Stimulated activated memory B cell treated with anti-CD40 and anti-IgM and Interleukin-4, amounts not matched to agents 10 μg/mL and 1 μg/mL and 100 μg/mL, for 72 hours (primary cell): ENCODE data around the gene UNG.

ENCODE experiments used
- ATAC-seq: fragments of 150-1000 bp; cut with Tn5 transposase; 2 replicates; pipeline ENCODE4 v1.10.0; 2021
- H3K27ac Mint-ChIP-seq: one replicate; pipeline ENCODE4 v1.8.0; 2022; ENCODE audit warnings: mild to moderate bottlenecking, mixed read lengths
- H3K27me3 Mint-ChIP-seq: one replicate; pipeline ENCODE4 v1.8.0; 2022; ENCODE audit warnings: mixed read lengths
- H3K36me3 Mint-ChIP-seq: one replicate; pipeline ENCODE4 v1.8.0; 2022; ENCODE audit warnings: mixed read lengths
- H3K4me1 Mint-ChIP-seq: one replicate; pipeline ENCODE4 v1.8.0; 2022; ENCODE audit warnings: mixed read lengths
- H3K4me3 Mint-ChIP-seq: one replicate; pipeline ENCODE4 v1.8.0; 2022; ENCODE audit warnings: mild to moderate bottlenecking, moderate library complexity, mixed read lengths
- H3K9me3 Mint-ChIP-seq: one replicate; pipeline ENCODE4 v1.8.0; 2022; ENCODE audit warnings: mixed read lengths

Gene UNG

DNA sequence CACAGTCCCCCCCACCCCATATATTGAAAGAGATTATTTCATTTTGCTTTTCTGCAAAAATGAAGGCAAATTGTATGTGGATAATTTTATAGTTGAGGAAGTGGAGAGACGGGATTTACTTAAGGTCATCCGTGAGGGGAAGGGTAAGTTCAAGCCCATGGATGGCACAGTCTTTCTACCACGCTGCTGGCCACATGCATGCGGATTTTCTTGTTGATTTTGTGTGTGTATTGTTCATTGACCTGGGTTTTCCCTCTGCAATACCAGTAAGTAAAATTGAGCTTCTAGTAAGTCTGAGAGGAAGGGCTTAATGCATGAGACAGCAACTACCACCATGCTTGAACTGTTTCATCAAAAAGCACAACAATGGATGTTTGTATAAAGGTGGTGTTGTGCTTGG lies 54.1 kb downstream of the UNG start:
- Mint-ChIP-seq H3K27me3 (no peaks in the 10 kb centered on the region), H3K9me3 (no peaks in the 10 kb centered on the region), H3K4me1 (peaks cover 16% of the 10 kb centered on the region), H3K27ac (no peak overlapping the region), H3K36me3 (no peaks in the 10 kb centered on the region), H3K4me3 (no peak overlapping the region)
- ATAC-seq = no peak

DNA sequence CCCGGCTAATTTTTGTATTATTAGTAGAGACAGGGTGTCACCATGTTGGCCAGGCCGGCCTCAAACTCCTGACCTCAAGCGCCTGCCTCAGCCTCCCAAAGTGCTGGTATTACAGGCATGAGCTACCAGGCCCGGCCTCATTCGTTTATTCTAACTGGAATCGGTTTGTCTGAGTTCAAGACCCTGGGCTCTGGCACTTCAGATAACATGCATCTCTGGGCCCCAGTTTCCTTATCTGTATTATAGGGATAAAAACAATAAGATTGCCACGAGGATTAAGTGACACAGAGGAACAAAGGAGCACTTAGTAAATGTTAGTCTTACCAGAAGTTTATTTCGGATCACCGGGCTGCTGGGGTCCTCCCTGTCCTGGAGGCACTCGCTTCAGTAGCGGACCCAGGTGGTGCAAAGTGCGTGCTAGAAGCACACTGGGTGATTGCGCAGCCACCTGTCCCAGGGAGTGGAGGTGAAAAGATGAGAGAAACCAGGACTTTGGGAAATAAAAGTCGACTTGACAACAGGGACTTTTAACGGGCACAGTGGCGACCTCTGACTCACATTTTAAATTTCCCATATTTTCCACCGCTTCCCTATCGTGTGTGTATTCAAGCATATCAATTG lies 56.5 kb downstream of the UNG start:
- Mint-ChIP-seq H3K4me1 (peaks cover 16% of the 10 kb centered on the region), H3K9me3 (no peaks in the 10 kb centered on the region), H3K4me3 (peak overlapping the region; percentile 83), H3K36me3 (no peaks in the 10 kb centered on the region), H3K27me3 (no peaks in the 10 kb centered on the region), H3K27ac (no peak overlapping the region)
- ATAC-seq = no peak

DNA sequence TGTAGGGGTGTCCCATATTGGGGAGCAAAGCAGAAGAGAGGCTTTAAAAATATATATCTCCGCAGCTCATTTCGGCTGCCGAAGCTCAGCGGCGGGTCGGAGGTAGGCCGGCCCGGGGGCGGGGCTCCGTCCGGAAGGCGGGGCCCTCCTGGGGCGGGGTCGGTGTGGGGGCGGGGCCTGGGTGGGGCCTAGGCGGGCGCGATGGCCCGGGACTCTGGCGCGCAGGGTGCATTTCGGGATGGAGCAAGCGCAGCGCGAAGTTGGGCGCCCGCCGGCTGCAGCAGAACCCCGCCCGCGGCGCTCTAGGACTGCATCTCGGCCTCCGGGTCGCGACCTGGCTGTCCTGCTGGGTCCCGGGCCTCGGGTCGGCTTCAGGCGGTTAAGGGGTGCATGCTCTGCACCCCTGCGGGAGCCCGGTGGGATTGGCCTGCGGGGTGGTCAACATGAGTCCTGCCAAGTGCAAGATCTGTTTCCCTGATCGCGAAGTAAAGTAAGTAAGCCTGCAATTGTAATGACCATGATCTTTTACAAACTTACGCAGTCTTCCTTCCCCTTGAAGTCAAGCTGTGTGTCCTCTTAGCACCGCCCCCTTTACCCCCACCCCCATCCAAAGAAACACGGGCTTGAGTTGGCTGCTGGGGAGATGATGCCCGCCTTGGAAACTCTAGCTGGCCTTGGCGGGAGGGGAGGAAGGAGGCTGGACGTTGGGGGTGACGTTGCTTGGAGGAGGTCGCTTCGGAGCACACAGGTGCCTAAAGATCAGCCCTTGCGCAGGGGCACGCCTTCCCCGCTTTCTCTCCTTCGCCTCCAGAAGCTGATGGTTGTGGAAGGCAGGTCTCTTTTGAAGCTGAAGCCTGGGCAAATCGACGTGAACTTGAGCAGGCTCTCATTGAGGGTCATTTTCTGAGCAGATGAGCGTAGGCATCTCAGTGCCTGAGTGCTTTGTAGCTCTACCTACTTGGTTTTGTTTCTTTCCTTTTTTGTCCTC lies 57.3 kb downstream of the UNG start:
- Mint-ChIP-seq H3K4me1 (peaks cover 16% of the 10 kb centered on the region), H3K4me3 (peak overlapping the region; percentile 83), H3K36me3 (no peaks in the 10 kb centered on the region), H3K9me3 (no peaks in the 10 kb centered on the region), H3K27ac (peak overlapping the region; percentile 61), H3K27me3 (no peaks in the 10 kb centered on the region)
- peak; percentile 96 for ATAC-seq

DNA sequence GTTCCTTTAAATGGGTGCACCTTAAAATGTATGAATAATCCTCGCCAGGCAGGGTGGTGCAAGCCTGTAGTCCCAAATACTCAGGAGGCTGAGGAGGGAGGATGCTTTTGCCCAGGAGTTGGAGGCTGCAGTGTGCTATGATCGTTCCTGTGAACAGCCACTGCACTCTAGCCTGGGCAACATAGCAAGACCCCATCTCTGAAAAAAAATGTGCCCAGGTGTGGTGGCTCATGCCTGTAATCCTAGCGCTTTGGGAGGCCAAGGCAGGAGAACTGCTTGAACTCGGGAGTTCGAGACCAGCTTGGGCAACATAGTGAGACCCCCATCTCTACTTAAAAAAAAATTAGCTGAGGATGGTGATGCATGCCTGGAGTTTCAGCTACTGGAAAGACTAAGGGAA lies 58.6 kb downstream of the UNG start:
- Mint-ChIP-seq H3K4me1 (peaks cover 16% of the 10 kb centered on the region), H3K36me3 (no peaks in the 10 kb centered on the region), H3K9me3 (no peaks in the 10 kb centered on the region), H3K27me3 (no peaks in the 10 kb centered on the region), H3K4me3 (no peak overlapping the region), H3K27ac (no peak overlapping the region)
- ATAC-seq = no peak

DNA sequence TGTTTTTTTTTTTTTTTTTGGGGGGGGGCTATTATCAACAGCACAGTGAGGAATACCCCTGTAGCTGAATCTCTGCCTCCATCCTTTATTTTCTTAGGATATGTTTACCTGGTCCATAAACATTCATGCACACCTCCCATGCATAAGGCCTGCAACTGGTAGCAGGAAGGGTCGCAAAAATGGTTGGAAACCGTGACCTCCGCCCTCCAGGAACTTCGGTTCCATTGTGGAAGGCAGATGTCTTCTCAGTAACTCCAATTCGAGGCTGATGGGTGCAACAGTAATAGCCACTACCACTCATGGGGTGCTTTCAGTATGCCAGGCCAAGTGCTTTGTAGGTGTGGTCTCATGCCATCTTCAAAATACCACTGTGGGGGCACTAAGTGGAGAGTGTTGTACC lies 59.2 kb downstream of the UNG start:
- H3K36me3 Mint-ChIP-seq = no peaks in the 10 kb centered on the region
- H3K27me3 Mint-ChIP-seq = no peaks in the 10 kb centered on the region
- no peak overlapping the region for H3K27ac Mint-ChIP-seq
- H3K9me3 Mint-ChIP-seq = no peaks in the 10 kb centered on the region
- no peak for ATAC-seq
- H3K4me3 Mint-ChIP-seq = no peak overlapping the region
- peaks cover 16% of the 10 kb centered on the region for H3K4me1 Mint-ChIP-seq

DNA sequence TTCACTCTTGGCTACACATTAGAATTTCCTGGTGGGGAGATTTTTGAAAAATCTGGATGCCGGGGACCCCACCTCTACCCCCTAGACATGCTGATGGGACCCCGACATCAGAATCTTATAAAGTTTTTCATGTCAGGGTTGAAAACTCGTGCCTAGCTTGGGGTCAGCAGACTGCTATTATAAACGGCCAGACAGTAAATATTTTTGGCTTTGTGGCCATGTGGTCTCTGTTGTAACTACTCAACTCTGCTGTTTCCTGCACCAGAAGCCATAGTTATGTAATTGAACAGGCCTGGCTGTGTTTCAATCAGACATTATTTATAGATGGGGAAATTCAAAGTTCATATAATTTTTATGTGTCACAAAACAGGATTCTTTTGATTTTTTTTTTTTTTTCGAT lies 60.6 kb downstream of the UNG start:
- H3K27me3 Mint-ChIP-seq = no peaks in the 10 kb centered on the region
- H3K27ac Mint-ChIP-seq = no peak overlapping the region
- peaks cover under 1% of the 10 kb centered on the region for H3K36me3 Mint-ChIP-seq
- H3K9me3 Mint-ChIP-seq = no peaks in the 10 kb centered on the region
- peaks cover 16% of the 10 kb centered on the region for H3K4me1 Mint-ChIP-seq
- ATAC-seq = no peak
- H3K4me3 Mint-ChIP-seq = no peak overlapping the region

DNA sequence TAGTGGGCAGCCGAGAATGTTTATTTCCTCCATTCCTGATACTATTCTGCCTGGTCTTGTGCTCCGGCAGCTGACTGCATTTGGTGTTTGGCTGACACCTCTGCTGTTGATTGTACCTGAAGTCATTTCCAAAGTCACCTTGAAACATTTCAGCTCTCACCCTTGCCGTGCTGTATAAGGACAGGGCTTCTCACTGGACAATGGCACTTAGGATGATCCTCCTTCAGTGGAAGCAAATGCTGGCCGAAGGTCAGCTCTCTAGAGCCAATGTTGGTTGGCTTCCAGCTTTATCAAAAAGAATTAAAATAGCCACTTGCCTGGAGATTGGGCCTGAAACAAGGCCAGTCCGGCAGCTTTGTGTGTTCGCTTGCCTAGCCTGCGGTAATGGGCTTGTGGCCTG lies 63.0 kb downstream of the UNG start:
- H3K27ac Mint-ChIP-seq = no peak overlapping the region
- H3K4me3 Mint-ChIP-seq = no peak overlapping the region
- H3K27me3 Mint-ChIP-seq = no peaks in the 10 kb centered on the region
- peaks cover 10% of the 10 kb centered on the region for H3K36me3 Mint-ChIP-seq
- no peaks in the 10 kb centered on the region for H3K9me3 Mint-ChIP-seq
- ATAC-seq = no peak
- H3K4me1 Mint-ChIP-seq = peaks cover 3% of the 10 kb centered on the region
